NCI-H510A (cell line): ENCODE data around the gene CYP2S1.
"Not testable (repeated sequence)": the region's sequence is repeated elsewhere in the genome, so short reads cannot be mapped to it uniquely, and the experiment has no call there.

Source experiments
- DNase-seq: peaks from one replicate; lab custom pipeline; 2025; lab: John Stamatoyannopoulos, UW

The CYP2S1 gene

GRCh38 chr19:41195675-41196497, 2.9 kb downstream of the CYP2S1 start:
- DNase-seq = no peak

DNA sequence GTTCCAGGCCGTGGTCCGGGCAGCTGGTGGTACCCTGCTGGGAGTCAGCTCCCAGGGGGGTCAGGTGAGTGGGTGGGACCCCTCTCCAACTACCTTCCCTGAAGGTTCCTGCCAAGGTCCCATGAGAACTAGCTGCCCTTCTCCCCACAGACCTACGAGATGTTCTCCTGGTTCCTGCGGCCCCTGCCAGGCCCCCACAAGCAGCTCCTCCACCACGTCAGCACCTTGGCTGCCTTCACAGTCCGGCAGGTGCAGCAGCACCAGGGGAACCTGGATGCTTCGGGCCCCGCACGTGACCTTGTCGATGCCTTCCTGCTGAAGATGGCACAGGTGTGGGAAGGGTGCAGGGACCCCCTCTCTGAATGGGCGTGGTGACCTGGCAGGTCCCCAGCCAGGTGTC, 5.5 kb downstream of the CYP2S1 start:
- DNase-seq = no peak

GRCh38 chr19:41203371-41203770, 10.4 kb downstream of the CYP2S1 start:
- DNase-seq = no peak

DNA sequence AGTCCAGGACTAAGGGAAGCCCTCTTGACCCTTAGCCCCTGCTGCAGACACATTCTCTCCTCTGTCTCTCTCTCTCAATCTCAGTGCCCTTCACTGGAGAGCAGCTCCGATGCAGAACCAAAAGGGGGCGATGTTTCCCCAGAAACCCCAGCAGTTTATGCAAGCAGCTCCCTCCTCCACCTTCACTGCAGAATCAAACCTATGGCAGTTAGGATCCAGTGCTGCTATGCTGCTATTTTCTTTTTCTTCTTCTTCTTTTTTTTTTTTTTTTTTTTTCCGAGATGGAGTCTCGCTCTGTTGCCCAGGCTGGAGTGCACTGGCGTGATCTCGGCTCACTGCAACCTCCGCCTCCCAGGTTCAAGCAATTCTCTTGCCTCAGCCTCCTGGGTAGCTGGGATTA, 11.3 kb downstream of the CYP2S1 start:
- DNase-seq = not testable (repeated sequence)

DNA sequence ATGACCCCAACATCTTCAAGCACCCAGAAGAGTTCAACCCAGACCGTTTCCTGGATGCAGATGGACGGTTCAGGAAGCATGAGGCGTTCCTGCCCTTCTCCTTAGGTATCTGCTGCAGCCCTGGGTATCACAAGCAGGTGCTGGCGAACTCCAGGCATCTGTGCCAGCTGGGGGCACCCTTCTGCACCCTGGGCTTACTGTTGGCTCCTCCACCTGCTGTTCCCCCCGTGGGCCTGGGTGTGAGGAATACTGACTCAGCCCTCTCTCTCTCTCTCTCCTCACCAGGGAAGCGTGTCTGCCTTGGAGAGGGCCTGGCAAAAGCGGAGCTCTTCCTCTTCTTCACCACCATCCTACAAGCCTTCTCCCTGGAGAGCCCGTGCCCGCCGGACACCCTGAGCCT, 13.0 kb downstream of the CYP2S1 start:
- DNase-seq = no peak

DNA sequence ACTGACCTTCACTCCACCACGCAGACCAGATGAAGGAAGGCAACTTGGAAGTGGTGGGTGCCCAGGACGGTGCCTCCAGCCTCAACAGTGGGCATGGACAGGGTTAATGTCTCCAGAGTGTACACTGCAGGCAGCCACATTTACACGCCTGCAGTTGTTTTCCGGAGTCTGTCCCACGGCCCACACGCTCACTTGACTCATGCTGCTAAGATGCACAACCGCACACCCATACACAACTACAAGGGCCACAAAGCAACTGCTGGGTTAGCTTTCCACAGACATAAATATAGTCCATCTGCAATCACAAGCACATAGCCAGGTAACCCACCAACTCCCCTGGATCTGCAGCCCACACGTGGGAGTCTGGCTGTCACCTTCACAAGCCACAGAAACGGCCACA, 13.4 kb downstream of the CYP2S1 start:
- no peak for DNase-seq

DNA sequence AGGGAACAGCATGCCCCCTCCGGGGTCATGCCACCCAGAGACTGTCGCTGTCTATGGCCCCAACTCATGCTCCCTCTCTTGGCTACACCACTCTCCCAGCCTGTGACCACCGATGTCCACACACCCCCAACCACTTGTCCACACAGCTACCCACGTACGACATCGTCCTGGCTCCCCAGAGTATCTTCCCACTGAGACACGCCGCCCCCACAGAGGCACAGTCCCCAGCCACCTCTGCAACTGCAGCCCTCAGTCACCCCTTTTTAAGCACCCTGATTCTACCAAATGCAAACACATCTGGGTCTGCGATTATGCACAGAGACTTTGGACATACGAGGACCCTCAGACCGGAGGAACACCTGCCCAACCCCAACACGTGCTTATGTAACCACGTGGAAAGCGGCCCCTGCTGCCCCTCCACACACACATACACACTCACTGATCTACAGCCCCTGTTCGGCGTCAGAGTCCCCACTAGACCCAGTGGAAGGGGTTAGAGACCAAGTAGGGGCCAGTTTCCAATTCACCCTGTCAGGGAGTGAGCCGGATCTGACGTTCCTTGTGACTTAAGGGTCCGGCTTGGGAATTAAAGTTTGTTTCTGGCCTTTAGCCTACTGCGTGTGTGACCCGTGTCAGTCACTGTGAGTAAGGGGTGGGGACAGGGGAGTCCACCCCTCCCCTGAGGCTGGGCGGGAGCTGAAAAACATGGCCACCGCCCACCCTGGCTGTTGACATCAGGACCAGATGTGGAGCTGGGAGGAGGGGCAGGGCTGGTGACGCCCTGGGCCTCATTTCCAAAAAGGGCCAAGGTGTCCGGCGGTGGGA, 14.1 kb downstream of the CYP2S1 start:
- DNase-seq = no peak

DNA sequence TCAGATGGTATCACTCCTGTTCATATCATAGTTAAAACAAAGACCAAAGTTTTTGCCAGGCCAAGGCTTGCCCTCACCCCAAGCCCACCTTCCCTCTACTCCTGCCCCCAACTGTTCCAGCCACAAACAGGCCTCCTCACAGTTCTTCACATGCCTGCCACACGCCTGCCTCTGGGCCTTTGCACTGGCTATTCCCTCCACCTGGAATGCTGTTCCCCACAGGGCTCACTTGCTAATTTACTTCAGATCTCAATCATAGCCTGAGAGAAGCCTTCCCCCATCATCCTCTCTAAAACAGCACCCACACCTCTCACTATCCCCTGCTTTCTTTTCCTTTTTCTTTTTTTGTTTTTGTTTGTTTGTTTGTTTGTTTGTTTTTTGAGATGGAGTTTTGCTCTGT, 21.1 kb downstream of the CYP2S1 start:
- no peak for DNase-seq

DNA sequence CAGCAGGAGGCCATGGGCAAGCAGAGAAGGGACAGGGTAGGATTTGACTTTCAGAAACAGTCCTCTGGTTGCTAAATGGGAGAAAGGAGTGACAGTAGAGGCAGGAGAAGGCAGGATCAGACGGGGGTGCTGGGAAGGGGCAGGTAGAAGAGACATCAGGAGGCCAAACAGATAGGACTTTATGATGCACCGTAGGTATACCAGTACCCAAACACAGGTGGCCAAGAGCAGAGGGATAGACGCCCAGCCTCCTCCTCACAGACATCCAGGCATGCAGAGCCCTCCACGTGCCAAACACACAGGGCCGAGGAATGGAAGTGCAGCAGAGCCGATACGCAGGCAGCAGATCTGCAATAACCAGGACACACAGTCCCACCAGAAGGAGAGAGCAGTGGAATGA, 24.7 kb downstream of the CYP2S1 start:
- DNase-seq = no peak

- DNase-seq = no peak
Observed at GRCh38 chr19:41218249-41218614, 25.2 kb downstream of the CYP2S1 start.

GRCh38 chr19:41218615-41219507, 25.8 kb downstream of the CYP2S1 start, which contains the start of gene AXL:
Gene AXL (plus strand): TSS chr19:41219223. CDS start chr19:41219393, 170 bp downstream.
- DNase-seq = no peak

- DNase-seq = no peak
Observed at GRCh38 chr19:41219924-41220567, 27.0 kb downstream of the CYP2S1 start.

DNA sequence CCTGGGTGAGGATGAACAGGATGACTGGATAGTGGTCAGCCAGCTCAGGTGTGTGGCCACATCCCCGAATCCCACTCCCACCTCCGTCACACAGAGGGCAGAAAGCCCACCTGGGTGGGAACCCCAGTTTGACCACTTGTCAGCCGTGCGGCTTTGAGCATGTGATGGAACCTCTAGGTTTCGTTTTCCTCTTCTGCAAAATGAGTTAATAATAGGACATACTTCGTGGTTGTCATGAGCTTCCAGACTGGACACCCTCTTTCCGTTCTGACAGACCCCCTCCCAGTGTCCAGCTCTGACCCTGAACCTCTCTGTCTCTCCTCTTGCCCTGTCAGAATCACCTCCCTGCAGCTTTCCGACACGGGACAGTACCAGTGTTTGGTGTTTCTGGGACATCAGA, 27.8 kb downstream of the CYP2S1 start:
- DNase-seq = no peak

DNA sequence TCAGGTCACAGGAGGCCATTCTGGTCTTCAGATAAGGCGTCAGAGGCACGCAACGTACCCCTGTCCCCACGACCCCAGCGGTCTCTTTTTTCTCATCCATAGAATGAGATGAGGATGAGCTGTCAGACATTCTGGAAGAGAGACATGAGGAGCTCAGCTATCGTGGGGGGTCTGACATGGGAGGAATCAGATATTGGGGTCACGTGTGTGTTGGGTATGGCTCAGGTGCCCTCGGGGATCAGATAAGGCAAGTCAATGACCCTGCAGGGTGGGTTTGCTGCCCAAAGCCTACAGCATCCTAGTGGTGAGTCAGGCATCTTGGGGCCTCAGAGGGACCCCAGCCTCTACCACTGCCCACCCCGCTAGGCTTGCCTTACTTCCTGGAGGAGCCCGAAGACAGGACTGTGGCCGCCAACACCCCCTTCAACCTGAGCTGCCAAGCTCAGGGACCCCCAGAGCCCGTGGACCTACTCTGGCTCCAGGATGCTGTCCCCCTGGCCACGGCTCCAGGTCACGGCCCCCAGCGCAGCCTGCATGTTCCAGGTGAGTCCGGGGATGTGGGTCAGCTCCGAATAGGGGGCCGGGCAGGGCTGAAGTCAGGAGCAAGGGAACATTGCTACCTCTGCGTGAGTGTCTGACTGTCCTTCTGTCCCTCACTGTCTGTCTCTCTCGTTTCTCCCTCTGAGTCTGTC, 28.6 kb downstream of the CYP2S1 start:
- no peak for DNase-seq

DNA sequence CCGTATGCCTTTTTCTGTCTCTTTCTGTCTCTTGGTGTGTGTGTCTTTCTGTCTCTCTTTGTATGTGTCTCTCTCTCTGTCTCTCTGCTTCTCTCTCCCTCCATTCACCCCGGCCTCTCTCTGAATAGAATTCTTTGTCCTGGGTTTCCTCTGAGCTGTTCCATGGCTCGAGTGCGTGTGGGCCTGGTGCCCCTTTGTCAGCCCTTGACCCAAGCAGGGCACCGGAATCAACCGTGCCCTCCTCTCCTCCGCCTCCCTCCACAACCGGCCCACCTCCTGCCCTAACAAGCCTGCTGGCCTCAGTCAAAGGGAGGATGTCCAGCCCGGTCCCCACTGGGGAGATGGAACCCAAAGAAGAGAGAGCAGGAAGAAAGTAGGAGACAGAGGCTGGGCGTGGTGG, 29.2 kb downstream of the CYP2S1 start:
- DNase-seq = no peak

DNA sequence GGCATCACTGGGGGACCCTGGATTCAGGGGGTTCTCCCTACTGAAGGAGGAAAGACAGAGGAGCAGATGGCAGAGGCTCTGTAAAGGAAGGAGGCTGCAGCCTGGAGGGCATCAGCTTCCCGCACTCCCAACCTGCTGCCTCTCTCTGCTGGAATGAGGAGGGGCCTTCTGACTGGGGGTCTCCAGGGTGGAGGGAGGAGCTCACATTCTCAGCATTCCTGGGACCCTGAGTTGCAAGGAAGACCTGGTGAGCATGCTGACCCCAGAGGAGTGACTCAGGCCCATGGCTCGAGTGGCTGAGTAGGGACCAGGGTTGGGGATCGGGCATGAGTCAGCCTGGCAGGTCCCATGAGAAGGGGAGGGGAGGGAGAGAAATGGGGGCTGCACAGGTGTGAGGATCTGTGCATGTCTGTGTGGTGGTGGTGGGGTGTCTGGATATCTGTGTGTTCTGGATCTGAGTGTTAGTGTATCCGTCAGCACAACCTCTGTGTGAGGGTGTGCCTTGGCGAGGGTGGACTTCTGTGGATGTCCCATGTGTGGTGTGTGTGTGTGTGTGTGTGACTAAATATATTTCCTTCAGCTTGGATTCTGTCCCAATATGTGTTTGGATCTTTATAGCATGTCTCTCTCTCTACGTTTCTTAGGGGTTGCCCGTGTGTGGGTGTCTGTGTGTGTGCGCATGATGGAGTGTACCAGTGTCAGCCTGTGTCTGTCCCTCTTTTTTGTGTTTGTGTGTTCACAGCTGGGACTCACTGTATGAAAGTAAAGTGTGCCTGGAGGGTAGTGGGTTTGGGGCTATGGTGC, 30.6 kb downstream of the CYP2S1 start:
- DNase-seq = no peak

GRCh38 chr19:41224632-41225031, 31.6 kb downstream of the CYP2S1 start:
- DNase-seq = no peak

GRCh38 chr19:41225238-41226052, 32.4 kb downstream of the CYP2S1 start:
- DNase-seq = no peak
